ENCODE results near the gene KREMEN2. TPM values are rescaled to one million over a fixed set of nuclear protein-coding genes. Genes with fewer than 3 reads are reported as not detected.
A peak's percentile ranks its signal among the peaks of the same experiment; 100 is the strongest.

KREMEN2 gene
- total and polyA plus RNA-seq, 2 of the 13 experiments (the other 11 are each of a cell fraction or from before 2014, with no cell fraction given): 0.48 to 1.2 TPM

DNA sequence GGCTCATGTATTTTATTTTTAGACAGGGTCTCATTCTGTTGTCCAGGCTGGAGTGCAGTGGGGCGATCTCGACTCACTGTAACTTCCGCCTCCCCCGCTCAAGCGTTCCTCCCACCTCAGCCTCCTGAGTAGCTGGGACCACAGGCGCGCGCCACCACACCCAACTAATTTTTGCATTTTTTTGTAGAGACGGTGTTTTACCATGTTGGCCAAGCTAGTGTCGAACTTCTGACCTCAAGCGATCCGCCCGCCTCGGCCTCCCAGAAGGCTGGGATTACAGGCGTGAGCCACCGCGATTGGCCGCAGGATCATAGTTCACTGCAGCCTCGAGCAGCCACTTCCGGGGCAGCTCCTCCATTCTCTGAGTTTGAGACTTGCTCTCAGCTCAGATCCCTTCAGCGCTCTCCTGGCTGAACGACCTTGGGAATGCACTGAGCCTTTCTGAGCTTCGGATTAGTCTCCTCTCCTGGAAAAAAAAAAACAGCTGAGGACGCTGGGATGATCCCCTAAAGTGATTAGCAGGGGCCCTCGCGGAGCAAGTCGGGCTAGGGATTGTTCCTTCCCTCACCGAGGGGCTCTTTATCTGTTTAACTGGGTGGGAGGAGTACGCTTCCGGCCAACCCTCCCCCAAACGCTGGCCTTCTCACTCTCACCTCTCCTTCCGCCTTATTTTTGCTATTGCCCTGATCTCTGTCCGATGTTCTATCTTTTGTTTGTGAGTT, 17.3 kb downstream of the KREMEN2 start (continued):
- TF ChIP-seq, protein P1, sequence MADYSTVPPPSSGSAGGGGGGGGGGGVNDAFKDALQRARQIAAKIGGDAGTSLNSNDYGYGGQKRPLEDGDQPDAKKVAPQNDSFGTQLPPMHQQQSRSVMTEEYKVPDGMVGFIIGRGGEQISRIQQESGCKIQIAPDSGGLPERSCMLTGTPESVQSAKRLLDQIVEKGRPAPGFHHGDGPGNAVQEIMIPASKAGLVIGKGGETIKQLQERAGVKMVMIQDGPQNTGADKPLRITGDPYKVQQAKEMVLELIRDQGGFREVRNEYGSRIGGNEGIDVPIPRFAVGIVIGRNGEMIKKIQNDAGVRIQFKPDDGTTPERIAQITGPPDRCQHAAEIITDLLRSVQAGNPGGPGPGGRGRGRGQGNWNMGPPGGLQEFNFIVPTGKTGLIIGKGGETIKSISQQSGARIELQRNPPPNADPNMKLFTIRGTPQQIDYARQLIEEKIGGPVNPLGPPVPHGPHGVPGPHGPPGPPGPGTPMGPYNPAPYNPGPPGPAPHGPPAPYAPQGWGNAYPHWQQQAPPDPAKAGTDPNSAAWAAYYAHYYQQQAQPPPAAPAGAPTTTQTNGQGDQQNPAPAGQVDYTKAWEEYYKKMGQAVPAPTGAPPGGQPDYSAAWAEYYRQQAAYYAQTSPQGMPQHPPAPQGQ (CRISPR knock-in tag; IDR thresholded peaks at IDR 0.05; ENCODE audit: borderline replicate concordance): no peak
- TF ChIP-seq ZBTB42 (CRISPR knock-in tag; IDR thresholded peaks at IDR 0.05) (no peak), CBX2 (IDR thresholded peaks at IDR 0.05; ENCODE audit: low read depth, low read length) (no peak), CBX2 (CRISPR knock-in tag; IDR thresholded peaks at IDR 0.05; ENCODE audit: low read depth) (no peak), SP4 (CRISPR knock-in tag; IDR thresholded peaks at IDR 0.05) (peak; percentile 53; the same call in 1 of the 2 replicates), ZNF382 (CRISPR knock-in tag; IDR thresholded peaks at IDR 0.05; ENCODE audit: borderline replicate concordance) (no peak), REL (CRISPR knock-in tag; conservative IDR thresholded peaks at IDR 0.05) (no peak), ERF (CRISPR knock-in tag; IDR thresholded peaks at IDR 0.05) (no peak), ZNF549 (CRISPR knock-in tag; IDR thresholded peaks at IDR 0.05) (no peak), ZNF670 (CRISPR knock-in tag; IDR thresholded peaks at IDR 0.05; ENCODE audit: borderline replicate concordance) (no peak), NCOA1 (CRISPR knock-in tag; IDR thresholded peaks at IDR 0.05) (no peak), MEIS1 (CRISPR knock-in tag; IDR thresholded peaks at IDR 0.05; ENCODE audit: borderline replicate concordance) (no peak), SMYD3 (CRISPR knock-in tag; IDR thresholded peaks at IDR 0.05) (no peak), ZNF614 (CRISPR knock-in tag; IDR thresholded peaks at IDR 0.05; ENCODE audit: borderline replicate concordance) (peak; percentile 51; the same call in 1 of the 2 replicates), ZNF432 (CRISPR knock-in tag; IDR thresholded peaks at IDR 0.05; ENCODE audit: borderline replicate concordance) (no peak), TBP (CRISPR knock-in tag; IDR thresholded peaks at IDR 0.05) (no peak), MZF1 (CRISPR knock-in tag; IDR thresholded peaks at IDR 0.05; ENCODE audit: borderline replicate concordance) (no peak)
- TF ChIP-seq, protein P2, sequence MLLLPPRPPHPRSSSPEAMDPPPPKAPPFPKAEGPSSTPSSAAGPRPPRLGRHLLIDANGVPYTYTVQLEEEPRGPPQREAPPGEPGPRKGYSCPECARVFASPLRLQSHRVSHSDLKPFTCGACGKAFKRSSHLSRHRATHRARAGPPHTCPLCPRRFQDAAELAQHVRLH (CRISPR knock-in tag; IDR thresholded peaks at IDR 0.05; ENCODE audit: borderline replicate concordance, low read depth): no peak
- TF ChIP-seq, protein P3, sequence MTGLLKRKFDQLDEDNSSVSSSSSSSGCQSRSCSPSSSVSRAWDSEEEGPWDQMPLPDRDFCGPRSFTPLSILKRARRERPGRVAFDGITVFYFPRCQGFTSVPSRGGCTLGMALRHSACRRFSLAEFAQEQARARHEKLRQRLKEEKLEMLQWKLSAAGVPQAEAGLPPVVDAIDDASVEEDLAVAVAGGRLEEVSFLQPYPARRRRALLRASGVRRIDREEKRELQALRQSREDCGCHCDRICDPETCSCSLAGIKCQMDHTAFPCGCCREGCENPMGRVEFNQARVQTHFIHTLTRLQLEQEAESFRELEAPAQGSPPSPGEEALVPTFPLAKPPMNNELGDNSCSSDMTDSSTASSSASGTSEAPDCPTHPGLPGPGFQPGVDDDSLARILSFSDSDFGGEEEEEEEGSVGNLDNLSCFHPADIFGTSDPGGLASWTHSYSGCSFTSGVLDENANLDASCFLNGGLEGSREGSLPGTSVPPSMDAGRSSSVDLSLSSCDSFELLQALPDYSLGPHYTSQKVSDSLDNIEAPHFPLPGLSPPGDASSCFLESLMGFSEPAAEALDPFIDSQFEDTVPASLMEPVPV (CRISPR knock-in tag; IDR thresholded peaks at IDR 0.05): no peak

Data from HepG2 (cell line).